HG03097 (cell line): ENCODE measurements around the gene ECT2L.
"Not testable (repeated sequence)": the region's sequence is repeated elsewhere in the genome, so short reads cannot be mapped to it uniquely, and the experiment has no call there.

Source experiments
- ATAC-seq: cut with Tn5 transposase; IDR thresholded peaks from one replicate; pipeline ENCODE4 v1.9.1; 2021; ENCODE audit not compliant: unreplicated experiment, low FRiP score

Gene ECT2L

GRCh38 chr6:138926579-138926978 is 130.7 kb downstream of the ECT2L start:
- ATAC-seq: no peak

DNA sequence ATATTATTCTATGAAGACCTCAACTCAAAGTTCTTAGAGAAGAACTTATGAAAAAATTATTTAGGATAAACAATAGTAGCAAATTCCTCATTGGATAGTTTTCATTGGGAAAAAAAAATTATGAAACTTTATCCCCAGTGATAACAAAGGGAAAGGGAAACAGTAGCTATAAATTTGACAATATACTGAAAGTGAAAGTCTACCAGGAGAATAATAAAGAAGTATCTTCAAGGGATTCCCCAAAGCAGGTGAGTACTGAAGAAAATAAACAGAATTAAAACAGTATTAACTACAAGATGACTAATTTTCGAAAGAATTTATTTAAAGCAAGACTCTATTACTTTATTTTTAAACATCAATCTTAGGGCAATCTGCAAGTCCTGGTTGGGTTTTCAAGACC is 135.8 kb downstream of the ECT2L start:
- ATAC-seq: no peak

DNA sequence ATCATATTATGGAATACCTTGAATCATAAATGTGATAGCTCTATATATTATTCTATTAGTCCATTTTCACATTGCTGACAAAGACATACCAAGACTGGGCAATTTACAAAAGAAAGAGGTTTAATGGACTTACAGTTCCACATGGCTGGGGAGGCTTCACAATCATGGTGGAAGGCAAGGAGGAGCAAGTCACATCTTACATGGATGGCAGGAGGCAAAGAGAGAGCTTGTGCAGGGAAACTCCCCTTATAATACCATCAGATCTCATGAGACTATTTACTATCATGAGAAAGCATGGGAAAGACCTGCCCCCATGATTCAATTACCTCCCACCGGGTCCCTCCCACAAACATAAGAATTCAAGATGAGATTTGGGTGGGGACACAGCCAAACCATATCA is 141.0 kb downstream of the ECT2L start:
- not testable (repeated sequence) for ATAC-seq

- no peak for ATAC-seq
Observed at GRCh38 chr6:138943089-138943625, 147.3 kb downstream of the ECT2L start.

DNA sequence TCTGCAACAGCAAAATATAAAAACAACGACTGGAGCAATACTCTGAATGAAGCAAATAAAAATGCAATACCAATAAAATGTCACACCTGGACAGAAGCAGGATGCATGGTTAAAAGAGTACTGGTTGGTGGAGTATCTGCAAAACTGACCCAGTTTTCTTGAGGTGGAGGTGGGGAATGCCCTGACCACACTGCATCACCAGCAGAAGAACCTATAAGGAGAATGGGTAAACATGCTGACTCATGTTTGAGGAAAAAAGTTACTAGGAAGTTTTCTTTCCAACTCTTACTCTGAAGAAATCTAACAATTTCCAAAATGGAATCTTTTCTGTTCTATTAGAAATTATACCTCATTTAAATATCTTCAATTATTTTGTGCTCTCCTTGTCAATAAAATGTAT is 148.5 kb downstream of the ECT2L start:
- no peak for ATAC-seq

DNA sequence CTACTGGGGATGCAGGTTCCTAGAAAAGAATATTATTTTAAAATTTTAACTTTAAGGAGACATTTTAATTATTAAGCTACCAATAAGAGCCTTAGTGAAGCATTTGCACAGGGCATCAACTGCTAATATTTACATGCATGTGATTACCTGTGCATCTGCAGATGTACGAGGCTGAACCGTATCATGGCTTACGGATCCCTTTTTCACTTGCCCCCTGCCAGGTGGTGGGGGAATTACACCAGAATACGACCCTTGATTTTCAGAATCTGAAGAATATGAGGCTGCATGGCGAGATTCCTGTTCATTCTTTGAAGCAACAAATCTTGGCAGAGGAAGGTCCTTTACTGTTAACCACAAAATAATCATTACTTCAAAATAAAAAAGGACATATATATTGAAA is 149.5 kb downstream of the ECT2L start:
- no peak for ATAC-seq

- no peak for ATAC-seq
Observed at GRCh38 chr6:138948004-138948403, 152.1 kb downstream of the ECT2L start.

DNA sequence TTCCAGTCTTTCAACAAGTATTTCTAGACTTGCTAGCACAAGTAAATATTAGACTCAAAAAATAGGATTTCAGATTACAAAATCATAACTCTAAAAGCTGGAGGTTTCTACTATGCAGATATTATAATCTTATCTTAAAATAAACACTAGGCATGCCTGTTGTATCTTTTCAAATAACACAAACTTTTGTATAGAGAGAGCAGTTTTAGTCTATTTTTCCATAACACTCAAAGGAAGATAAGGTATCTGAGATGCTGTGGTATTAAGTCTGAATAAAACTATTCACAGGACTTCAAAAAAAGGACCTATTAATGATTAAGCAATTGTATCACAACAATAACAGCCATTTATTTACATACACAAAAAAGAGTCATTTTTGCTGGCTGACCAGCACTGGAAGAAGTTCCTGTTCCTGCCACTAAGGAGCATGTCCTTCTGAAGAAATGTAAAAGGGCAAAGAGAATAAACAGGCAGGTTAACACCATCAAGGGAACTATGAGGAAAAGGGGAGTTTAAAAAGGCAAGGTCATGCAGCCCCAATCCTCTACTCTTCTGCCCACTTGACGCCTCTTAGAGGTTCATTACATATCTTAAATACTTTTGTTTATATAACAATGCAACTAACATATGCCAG is 152.8 kb downstream of the ECT2L start:
- ATAC-seq: no peak

GRCh38 chr6:138953451-138953850 is 157.6 kb downstream of the ECT2L start:
- no peak for ATAC-seq
